Endometrial microvascular endothelial cells (primary cell): Measurements from ENCODE around the gene EBF3. TPM values are rescaled to one million over a fixed set of nuclear protein-coding genes. Genes with fewer than 3 reads are reported as not detected.

Source experiments
- in situ Hi-C: cut with HindIII; loops from 2 replicates; pipeline ENCODE4 v1.10.0; 2017; ENCODE audit warnings: low sequenced_read_pairs, low pct_unique_long_range_greater_than_20kb; ENCODE audit errors: inconsistent ontology term
- total RNA-seq: library from RNA; depleted of rRNA; stranded (reverse); fragments of >200 nt; gene quantifications from one replicate; pipeline ENCODE4 v1.2.3, GENCODE V29; 2015; ENCODE audit errors: inconsistent ontology term

EBF3 gene
- total RNA-seq, 1 donor from 2014 or later, result 0.74 TPM

DNA sequence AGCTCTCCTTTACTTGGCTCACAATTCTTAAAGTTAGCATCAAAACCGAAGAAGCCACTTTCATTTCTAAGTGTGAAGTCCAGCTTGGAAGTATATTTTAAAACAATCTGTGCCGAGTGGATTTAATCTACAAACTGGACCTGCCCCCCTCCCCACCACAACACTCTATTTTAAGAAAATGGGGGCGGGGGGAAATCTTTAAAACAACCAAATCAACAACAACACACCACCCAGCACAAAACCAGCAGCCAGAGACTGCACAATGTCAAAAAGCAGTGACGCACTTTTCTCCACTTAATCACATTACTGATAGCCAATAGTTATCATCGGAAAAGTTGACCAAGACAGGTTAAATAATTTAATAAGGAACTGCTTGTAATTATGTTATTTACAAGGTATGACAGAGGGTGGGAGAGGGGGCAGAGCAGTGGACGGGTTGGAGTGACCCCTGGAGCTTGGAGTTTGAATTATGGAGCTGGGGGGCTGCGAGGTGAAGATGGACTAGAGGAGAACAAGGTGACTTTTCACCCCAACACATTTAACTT is 2.8 kb downstream of the EBF3 start:
- in situ Hi-C loops, result no loop called here

GRCh38 chr10:129960481-129961156 is 3.5 kb downstream of the EBF3 start:
- in situ Hi-C loops, result no loop called here

GRCh38 chr10:129959544-129960480 is 4.3 kb downstream of the EBF3 start:
- in situ Hi-C loops, result no loop called here

GRCh38 chr10:129958629-129959543 is 5.2 kb downstream of the EBF3 start:
- in situ Hi-C loops, result no loop called here

DNA sequence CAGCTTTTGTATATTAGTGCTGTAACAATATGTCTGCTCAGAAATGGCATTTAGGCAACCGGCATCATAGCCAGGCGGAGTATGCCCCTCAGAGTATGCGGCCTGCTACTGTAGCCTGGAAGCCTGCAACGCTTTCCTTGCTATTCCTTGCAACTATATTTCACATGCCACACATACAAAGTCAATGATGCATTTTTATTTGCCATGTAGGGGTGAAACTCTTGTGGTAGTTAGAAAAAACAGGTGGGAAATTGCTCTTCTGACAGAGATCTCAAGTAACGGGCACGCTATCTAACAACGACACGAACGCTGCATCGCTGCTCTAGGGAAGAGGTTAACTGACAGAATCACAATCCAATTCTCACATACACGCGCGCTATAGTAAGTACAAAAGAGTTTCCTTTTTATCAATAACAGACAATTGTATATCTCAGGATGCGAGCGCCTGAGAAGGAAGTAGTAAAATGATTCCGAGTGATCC is 5.9 kb downstream of the EBF3 start:
- in situ Hi-C loops, result no loop called here

- in situ Hi-C loops, result no loop called here
Observed at GRCh38 chr10:129956876-129957673, 7.0 kb downstream of the EBF3 start.

GRCh38 chr10:129956286-129956670 is 7.8 kb downstream of the EBF3 start:
- in situ Hi-C loops, result no loop called here

DNA sequence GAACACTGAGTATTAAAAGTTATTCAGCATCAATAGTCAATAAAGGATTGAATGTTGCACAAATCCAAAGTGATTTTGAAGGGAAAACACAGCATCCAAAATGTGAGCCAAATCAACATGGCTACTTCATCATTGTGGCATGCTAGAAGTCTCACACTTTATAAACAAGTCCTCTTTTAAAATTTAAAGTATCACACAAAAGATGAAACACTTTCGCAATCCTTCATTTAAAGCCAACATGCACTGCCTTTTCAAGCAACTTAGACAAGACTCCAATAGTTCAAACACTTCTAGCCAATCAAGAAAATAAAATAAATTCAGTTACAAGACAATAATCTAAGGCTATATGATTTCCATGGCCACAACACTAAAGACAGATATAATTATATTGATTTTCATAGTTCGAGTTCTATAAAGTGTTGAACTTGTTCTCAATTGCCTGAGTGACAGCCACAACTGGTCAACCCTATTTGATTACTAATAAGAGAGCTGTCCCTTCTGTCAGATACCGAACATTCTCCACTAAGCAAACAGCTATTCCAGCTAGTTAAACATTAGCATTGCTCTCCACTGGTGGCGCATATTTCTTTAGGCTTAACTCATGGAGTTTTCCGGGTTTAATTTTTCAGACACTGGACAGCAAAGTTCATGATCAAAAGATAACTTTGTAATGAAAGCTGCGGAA is 8.3 kb downstream of the EBF3 start:
- in situ Hi-C loops, result no loop called here

GRCh38 chr10:129954492-129955315 is 9.4 kb downstream of the EBF3 start:
- in situ Hi-C loops, result no loop called here

DNA sequence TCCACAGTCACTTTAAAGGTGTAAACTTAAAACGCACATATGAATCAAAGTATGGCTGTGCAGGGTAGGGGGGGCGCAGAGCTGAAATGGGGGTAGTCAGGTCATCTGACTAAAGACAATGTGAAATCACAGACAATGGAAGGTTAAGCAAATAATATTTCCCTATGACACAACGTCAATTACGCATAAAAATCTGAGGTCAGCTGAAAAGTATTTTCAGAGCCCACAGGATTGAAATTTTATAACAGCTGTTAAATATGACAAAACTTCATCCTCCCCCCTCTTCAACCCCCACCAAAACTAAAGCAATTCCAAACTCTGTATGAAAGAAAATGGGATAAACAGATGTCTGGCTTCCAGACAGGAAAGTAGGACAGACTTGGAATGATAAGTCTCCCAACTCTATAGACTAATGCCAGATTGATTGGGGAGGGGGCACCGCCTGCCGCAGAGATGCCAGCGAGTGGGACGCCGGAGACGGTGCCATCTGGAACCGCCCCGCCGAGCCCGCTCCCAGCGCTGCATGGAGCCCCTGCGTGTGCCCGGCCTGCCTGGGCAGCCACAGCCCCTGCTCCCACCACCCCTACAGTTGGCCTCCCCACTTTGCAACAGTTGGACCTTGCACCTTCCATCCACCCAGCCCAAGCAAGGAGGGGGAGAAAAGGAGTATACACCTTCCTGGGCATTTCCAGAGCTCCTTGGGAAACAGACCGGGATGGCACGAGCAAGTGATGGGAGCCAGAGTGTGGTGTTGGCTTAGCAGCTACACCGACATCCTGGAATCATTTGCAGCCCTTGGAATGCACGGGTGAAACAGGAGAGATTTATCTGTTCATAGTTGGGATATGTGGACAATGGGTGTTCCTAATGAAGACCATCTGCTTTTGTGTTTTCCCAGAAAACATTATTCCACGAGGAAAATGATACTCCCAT is 10.7 kb downstream of the EBF3 start:
- in situ Hi-C loops, result no loop called here

GRCh38 chr10:129952378-129953118 is 11.5 kb downstream of the EBF3 start:
- in situ Hi-C loops, result no loop called here

- in situ Hi-C loops, result no loop called here
Observed at GRCh38 chr10:129951970-129952265, 12.2 kb downstream of the EBF3 start.

DNA sequence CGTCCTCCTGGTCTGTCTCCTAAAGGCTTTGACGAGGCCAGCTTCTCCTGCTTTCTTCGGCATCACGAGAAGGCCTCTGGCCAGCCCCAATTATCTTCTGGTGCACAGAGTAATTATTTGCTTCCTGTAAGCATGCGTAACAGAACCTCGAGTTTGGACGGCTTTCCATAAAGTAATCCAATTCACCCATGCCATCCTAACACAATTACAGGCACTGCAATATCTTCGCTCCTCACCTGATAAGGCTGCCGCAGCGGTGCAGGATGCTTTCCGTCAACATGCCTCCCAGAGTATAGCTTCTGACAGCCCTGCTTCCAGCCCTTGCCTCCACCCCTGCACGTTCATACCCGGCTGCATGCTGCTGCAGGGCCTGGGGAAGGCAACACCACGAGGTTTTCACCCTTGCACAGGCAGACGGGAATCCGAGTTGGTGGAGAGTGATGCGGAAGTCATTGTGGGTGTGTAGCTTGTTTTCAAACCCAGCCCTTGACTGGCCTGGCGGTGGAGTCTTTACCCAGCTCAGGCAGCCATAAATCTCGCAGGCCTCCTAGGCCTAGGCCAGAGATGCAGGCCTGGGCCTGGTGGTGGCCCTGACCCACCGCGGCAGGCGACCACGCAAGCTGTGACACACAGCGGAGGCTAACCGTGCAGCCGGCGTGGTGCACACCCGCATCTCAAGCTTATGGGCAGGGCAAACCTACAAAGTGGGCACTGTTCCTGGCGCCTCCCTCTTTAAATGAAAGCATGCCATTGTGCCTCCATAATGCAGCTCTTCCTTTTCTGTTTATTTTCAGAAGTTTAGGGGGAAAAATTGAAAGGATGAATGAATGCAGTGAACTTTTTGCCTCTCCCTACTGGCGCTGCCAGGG is 12.7 kb downstream of the EBF3 start:
- in situ Hi-C loops, result no loop called here

DNA sequence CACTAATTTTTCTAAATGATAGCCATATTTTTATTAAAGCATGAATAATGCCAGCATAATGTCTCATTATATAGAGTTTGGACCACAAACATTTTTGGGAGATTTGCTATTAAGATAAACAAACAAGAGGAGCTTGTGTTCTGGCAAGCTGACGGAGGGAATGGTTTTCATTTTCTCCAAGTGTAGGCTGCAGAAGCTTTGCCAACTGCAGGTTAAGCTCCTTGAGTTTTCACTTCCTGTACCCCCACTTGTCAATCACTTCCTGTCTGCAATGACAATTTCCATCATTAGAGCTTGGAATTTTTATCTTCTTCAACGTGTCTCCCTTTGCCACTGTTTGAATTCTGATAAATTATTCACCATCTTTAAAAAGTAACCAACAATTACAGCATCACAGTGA is 13.4 kb downstream of the EBF3 start:
- in situ Hi-C loops, result no loop called here
